SW480 (cell line): ENCODE data around the gene SEC14L1.

Source experiments
- DNase-seq: peaks from one replicate; pipeline ENCODE4 v3.0.0-alpha.2; 2016; ENCODE audit warnings: low spot score

SEC14L1 gene

GRCh38 chr17:77266213-77266612, 125.4 kb downstream of the SEC14L1 start:
- no peak for DNase-seq
